Astrocyte (in vitro differentiated cells and primary cell): ENCODE data around the gene SYCP1. TPM values are rescaled to one million over a fixed set of nuclear protein-coding genes. Genes with fewer than 3 reads are reported as not detected.
"Not testable (repeated sequence)": the region's sequence is repeated elsewhere in the genome, so short reads cannot be mapped to it uniquely, and the experiment has no call there.

Source experiments
- DNase-seq: peaks from one replicate; pipeline ENCODE4 v3.0.0-alpha.2; 2010; ENCODE audit warnings: low read depth
- FAIRE-seq: peaks from 2 replicates; lab custom pipeline; 2011; peaks lifted over from hg19 to GRCh38; lab: Jason Lieb, UNC
- H2AFZ ChIP-seq: 2 replicates; pipeline ENCODE4 v1.6.0; 2012; ENCODE audit warnings: low read depth, low read length, inconsistent platforms
- H3K27ac ChIP-seq: 2 replicates; pipeline ENCODE4 v1.5.1; 2011; ENCODE audit warnings: low read depth, low read length, inconsistent platforms
- H3K27me3 ChIP-seq: 2 replicates; pipeline ENCODE4 v1.6.0; 2011; ENCODE audit warnings: low read length, inconsistent platforms; ENCODE audit not compliant: insufficient read depth
- H3K36me3 ChIP-seq: 2 replicates; pipeline ENCODE4 v1.5.1; 2011; ENCODE audit warnings: low read length, inconsistent platforms; ENCODE audit not compliant: insufficient read depth
- H3K4me1 ChIP-seq: 2 replicates; pipeline ENCODE4 v1.5.1; 2011; ENCODE audit warnings: low read length, inconsistent platforms; ENCODE audit not compliant: insufficient read depth
- H3K4me2 ChIP-seq: 2 replicates; pipeline ENCODE4 v1.6.0; 2012; ENCODE audit warnings: low read length, inconsistent platforms
- H3K4me3 ChIP-seq: 2 replicates; pipeline ENCODE4 v1.5.1; 2011; ENCODE audit warnings: low read depth, mild to moderate bottlenecking, low read length, inconsistent platforms; ENCODE audit not compliant: insufficient read depth
- H3K79me2 ChIP-seq: 2 replicates; pipeline ENCODE4 v1.6.0; 2012; ENCODE audit warnings: mild to moderate bottlenecking, low read length, inconsistent platforms; ENCODE audit not compliant: insufficient read depth
- H3K9ac ChIP-seq: 2 replicates; pipeline ENCODE4 v1.6.0; 2012; ENCODE audit warnings: mild to moderate bottlenecking, low read length, inconsistent platforms
- H3K9me3 ChIP-seq: 2 replicates; pipeline ENCODE4 v1.5.1; 2012; ENCODE audit warnings: low read depth, mild to moderate bottlenecking, low read length, inconsistent platforms; ENCODE audit not compliant: insufficient read depth
- H4K20me1 ChIP-seq: 2 replicates; pipeline ENCODE4 v1.6.0; 2012; ENCODE audit warnings: low read length, inconsistent platforms; ENCODE audit not compliant: insufficient read depth
- H3K27ac Mint-ChIP-seq: one replicate; pipeline ENCODE4 v1.8.0; 2021; ENCODE audit warnings: mild to moderate bottlenecking, mixed read lengths; ENCODE audit not compliant: unreplicated experiment
- H3K27me3 Mint-ChIP-seq: one replicate; pipeline ENCODE4 v1.8.0; 2021; ENCODE audit warnings: low read depth, mixed read lengths; ENCODE audit not compliant: unreplicated experiment
- H3K36me3 Mint-ChIP-seq: one replicate; pipeline ENCODE4 v1.8.0; 2021; ENCODE audit warnings: low read depth, mixed read lengths; ENCODE audit not compliant: unreplicated experiment
- H3K4me1 Mint-ChIP-seq: one replicate; pipeline ENCODE4 v1.8.0; 2021; ENCODE audit warnings: low read depth, mixed read lengths; ENCODE audit not compliant: unreplicated experiment
- H3K4me3 Mint-ChIP-seq: one replicate; pipeline ENCODE4 v1.8.0; 2021; ENCODE audit warnings: mild to moderate bottlenecking, moderate library complexity, mixed read lengths; ENCODE audit not compliant: unreplicated experiment
- H3K9me3 Mint-ChIP-seq: one replicate; pipeline ENCODE4 v1.8.0; 2021; ENCODE audit warnings: mild to moderate bottlenecking, mixed read lengths; ENCODE audit not compliant: unreplicated experiment
- EZH2 ChIP-seq: IDR thresholded peaks from 2 replicates; pipeline ENCODE4 v1.6.1; 2012; ENCODE audit warnings: mild to moderate bottlenecking, low read length, inconsistent platforms; ENCODE audit not compliant: insufficient read depth
- total RNA-seq: library from RNA; stranded (reverse); gene quantifications from 2 replicates; pipeline ENCODE4 v1.2.1, GENCODE V29; 2021
- TF ChIP-seq, protein P1 (sequence below): IDR thresholded peaks from 2 replicates; pipeline ENCODE4 v1.5.1; 2011; ENCODE audit warnings: low read depth, mild to moderate bottlenecking, inconsistent platforms, low read length, moderate library complexity; ENCODE audit not compliant: insufficient read depth

The SYCP1 gene
- total RNA-seq, 1 donor from 2014 or later: not detected

DNA sequence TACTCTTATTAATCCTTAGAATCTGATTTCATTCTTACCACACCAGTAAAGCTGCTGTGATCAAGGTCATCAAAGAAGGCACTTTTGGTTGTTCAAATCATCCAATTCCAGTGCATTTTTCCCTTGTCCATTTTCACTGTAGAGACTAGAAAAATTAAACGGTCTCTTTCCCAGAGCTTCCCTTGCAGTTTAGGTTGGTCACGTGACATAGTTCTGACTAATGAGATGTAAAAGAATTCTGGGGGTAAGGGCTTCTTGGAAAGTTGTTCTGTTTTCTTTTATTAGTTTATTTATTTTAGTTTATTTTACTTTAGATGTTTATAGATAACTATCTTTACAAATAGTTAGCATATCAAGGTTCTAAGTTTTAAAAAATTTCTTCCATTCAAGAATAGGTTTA, 34.3 kb upstream of the SYCP1 start:
- no peak overlapping the region for H3K9ac ChIP-seq
- H3K4me3 ChIP-seq: no peak overlapping the region
- Mint-ChIP-seq H3K36me3 (no peaks in the 10 kb centered on the region), H3K4me1 (no peaks in the 10 kb centered on the region), H3K4me3 (no peak overlapping the region), H3K9me3 (peaks cover 7% of the 10 kb centered on the region), H3K27ac (no peak overlapping the region), H3K27me3 (no peaks in the 10 kb centered on the region)
- no peak overlapping the region for H3K4me2 ChIP-seq
- H2AFZ ChIP-seq: no peak overlapping the region
- no peak overlapping the region for H3K27ac ChIP-seq
- H3K79me2 ChIP-seq: no peaks in the 10 kb centered on the region
- DNase-seq: no peak
- H3K9me3 ChIP-seq: no peaks in the 10 kb centered on the region
- H4K20me1 ChIP-seq: no peaks in the 10 kb centered on the region
- no peaks in the 10 kb centered on the region for H3K4me1 ChIP-seq
- FAIRE-seq: no peak
- TF ChIP-seq, protein P1, sequence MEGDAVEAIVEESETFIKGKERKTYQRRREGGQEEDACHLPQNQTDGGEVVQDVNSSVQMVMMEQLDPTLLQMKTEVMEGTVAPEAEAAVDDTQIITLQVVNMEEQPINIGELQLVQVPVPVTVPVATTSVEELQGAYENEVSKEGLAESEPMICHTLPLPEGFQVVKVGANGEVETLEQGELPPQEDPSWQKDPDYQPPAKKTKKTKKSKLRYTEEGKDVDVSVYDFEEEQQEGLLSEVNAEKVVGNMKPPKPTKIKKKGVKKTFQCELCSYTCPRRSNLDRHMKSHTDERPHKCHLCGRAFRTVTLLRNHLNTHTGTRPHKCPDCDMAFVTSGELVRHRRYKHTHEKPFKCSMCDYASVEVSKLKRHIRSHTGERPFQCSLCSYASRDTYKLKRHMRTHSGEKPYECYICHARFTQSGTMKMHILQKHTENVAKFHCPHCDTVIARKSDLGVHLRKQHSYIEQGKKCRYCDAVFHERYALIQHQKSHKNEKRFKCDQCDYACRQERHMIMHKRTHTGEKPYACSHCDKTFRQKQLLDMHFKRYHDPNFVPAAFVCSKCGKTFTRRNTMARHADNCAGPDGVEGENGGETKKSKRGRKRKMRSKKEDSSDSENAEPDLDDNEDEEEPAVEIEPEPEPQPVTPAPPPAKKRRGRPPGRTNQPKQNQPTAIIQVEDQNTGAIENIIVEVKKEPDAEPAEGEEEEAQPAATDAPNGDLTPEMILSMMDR: no peak
- no peak for TF ChIP-seq EZH2
- no peaks in the 10 kb centered on the region for H3K27me3 ChIP-seq
- no peaks in the 10 kb centered on the region for H3K36me3 ChIP-seq

DNA sequence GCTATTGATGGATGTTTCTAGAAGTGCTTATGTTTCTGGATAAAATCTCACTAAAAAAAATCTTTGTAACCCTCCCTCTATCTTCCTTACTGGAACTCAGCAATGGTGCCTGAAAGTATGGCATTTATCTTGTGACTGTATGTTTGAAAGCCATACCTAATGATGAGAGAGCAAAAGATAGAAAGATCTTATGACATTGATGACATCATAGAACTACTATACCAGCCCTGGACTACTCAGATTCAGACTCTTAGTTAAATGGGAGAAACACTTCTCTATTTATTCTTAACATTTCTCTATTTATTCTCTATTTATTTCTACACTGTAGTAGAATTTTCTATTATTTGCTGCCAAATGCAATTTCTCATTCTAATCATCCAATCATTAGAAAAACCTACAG, 32.7 kb upstream of the SYCP1 start:
- Mint-ChIP-seq H3K27me3 (no peaks in the 10 kb centered on the region), H3K27ac (no peak overlapping the region), H3K36me3 (no peaks in the 10 kb centered on the region), H3K4me3 (no peak overlapping the region), H3K4me1 (no peaks in the 10 kb centered on the region), H3K9me3 (peaks cover 7% of the 10 kb centered on the region)
- Histone ChIP-seq H3K27ac (no peak overlapping the region), H3K4me3 (no peak overlapping the region), H3K4me1 (no peaks in the 10 kb centered on the region), H3K9ac (no peak overlapping the region), H3K9me3 (no peaks in the 10 kb centered on the region), H2AFZ (no peak overlapping the region), H3K36me3 (no peaks in the 10 kb centered on the region), H3K79me2 (no peaks in the 10 kb centered on the region), H3K4me2 (no peak overlapping the region), H3K27me3 (no peaks in the 10 kb centered on the region), H4K20me1 (no peaks in the 10 kb centered on the region)
- no peak for FAIRE-seq
- TF ChIP-seq, protein P1: no peak
- no peak for TF ChIP-seq EZH2
- no peak for DNase-seq

DNA sequence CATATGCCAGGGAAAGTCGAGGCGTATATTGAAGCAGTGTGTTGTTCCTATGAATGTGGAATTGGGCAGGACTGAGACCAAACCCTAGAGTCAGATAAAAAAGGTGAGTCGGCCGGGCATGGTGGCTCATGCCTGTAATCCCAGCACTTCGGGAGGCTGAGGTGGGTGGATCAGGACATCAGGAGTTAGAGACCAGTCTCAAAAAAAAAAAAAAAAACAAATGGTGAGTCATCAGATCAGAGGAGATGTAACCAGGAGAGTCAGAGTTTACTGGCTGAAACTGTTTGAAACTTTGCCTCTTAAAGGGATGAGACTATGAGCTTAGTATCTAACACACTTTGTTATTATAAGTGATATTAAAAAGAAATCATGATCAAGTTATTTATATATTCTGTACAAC, 26.4 kb upstream of the SYCP1 start:
- no peak for FAIRE-seq
- Histone ChIP-seq H3K9ac (no peak overlapping the region), H3K4me3 (no peak overlapping the region)

DNA sequence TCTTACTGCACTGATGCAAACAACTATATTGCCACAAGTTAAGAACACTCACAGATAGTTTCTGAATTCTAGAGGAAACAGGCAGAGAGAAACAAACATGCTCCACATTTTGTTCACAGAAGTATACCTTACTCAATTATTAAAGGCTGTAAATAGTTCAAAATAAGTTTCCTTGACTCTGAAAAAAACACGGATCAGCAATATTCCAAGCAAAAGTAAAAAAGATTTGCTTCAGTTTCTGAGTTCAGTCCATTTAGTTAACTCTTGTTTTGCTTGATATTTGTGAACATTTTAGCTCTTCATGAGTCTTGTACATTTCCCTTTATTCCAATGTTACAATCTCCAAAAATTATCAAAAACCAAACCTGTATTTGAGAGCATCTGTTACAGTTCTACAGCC, 24.6 kb upstream of the SYCP1 start:
- not testable (repeated sequence) for H3K27me3 Mint-ChIP-seq, FAIRE-seq, H3K9me3 Mint-ChIP-seq, H3K4me1 Mint-ChIP-seq, H2AFZ ChIP-seq, H3K27ac ChIP-seq, H3K27me3 ChIP-seq, H3K9ac ChIP-seq, H3K4me1 ChIP-seq, H3K27ac Mint-ChIP-seq, H3K36me3 Mint-ChIP-seq, H4K20me1 ChIP-seq, H3K4me3 Mint-ChIP-seq, H3K36me3 ChIP-seq, H3K9me3 ChIP-seq, H3K4me2 ChIP-seq, DNase-seq, H3K79me2 ChIP-seq, H3K4me3 ChIP-seq

More for the DNA sequence above, 26.4 kb upstream of the SYCP1 start:
- Mint-ChIP-seq H3K4me3 (no peak overlapping the region), H3K4me1 (peaks cover 4% of the 10 kb centered on the region), H3K27ac (no peak overlapping the region), H3K9me3 (peaks cover 8% of the 10 kb centered on the region), H3K27me3 (no peaks in the 10 kb centered on the region), H3K36me3 (no peaks in the 10 kb centered on the region)
- no peak overlapping the region for H3K27ac ChIP-seq
- H3K27me3 ChIP-seq: no peaks in the 10 kb centered on the region
- no peaks in the 10 kb centered on the region for H4K20me1 ChIP-seq
- TF ChIP-seq EZH2: no peak
- TF ChIP-seq, protein P1: no peak
- H3K9me3 ChIP-seq: no peaks in the 10 kb centered on the region
- DNase-seq: peak; percentile 1
- H3K36me3 ChIP-seq: no peaks in the 10 kb centered on the region
- no peak overlapping the region for H2AFZ ChIP-seq
- no peaks in the 10 kb centered on the region for H3K79me2 ChIP-seq
- H3K4me2 ChIP-seq: no peak overlapping the region
- H3K4me1 ChIP-seq: no peaks in the 10 kb centered on the region
